Measurements from ENCODE around the gene ENAH. TPM values are rescaled to one million over a fixed set of nuclear protein-coding genes. Genes with fewer than 3 reads are reported as not detected.
"Not testable (repeated sequence)": the region's sequence is repeated elsewhere in the genome, so short reads cannot be mapped to it uniquely, and the experiment has no call there.

ENAH gene
- polyA plus RNA-seq, 1 donor (not counting 4 experiments of a cell fraction or from before 2014, with no cell fraction given): 61.0 TPM

DNA sequence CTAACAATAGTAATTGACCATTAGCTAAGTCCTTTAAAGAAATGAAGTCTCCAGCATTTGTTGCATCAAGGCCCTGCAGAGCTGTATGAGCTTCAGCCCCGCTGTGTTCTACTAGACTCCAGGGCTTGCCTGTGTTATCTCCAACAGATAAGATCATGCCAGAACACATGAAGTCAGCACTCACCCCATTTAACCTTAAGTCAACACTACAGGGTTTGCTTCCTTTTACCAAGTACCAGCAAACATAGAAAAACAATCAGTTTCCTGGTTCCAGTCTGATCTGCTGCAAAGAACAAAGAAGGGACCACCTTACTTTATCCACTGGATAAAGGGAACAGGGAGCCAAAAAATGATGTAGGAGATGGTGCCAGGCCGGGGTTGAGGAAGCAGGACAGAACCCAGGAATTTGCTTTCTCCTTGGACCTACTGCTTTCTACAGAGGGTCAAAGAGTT lies 41.3 kb upstream of the ENAH start:
- FAIRE-seq: no peak
- H4K20me1 ChIP-seq (ENCODE audit: control insufficient read depth, extremely low read depth, insufficient read depth, low read length): no peaks in the 10 kb centered on the region

DNA sequence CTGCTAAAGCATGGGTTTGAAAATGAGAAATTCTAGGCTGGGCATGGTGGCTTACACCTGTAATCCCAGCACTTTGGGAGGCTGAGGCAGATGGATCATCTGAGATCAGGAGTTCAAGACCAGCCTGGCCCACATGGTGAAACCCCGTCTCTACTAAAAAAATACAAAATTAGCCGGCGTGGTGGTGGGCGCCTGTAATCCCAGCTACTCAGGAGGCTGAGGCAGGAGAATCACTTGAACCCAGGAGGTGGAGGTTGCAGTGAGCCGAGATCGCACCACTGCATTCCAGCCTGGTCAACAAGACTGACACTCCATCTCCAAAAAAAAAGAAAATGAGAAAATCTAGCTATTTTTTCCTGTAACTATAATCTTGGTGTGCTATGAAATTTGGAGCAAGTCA lies 40.8 kb upstream of the ENAH start:
- DNase-seq (ENCODE audit: low read depth, low spot score); H4K20me1 ChIP-seq (ENCODE audit: control insufficient read depth, extremely low read depth, insufficient read depth, low read length); H3K9me1 ChIP-seq (ENCODE audit: control insufficient read depth, extremely low read depth, insufficient read depth, low read length); H3K79me2 ChIP-seq (ENCODE audit: control insufficient read depth, insufficient read depth, low read length); H3K27ac ChIP-seq (ENCODE audit: control insufficient read depth, insufficient read depth, low read length); H3K9ac ChIP-seq (ENCODE audit: control insufficient read depth, extremely low read depth, insufficient read depth, low read length); H2AFZ ChIP-seq (ENCODE audit: control insufficient read depth, low read length); H3K27me3 ChIP-seq (ENCODE audit: control insufficient read depth, extremely low read depth, insufficient read depth, low read length); H3K4me2 ChIP-seq (ENCODE audit: control insufficient read depth, extremely low read depth, insufficient read depth, low read depth, low read length); dilution Hi-C loops (cut with MboI; ENCODE audit: extremely low pct_ligation_motif_present, low sequenced_read_pairs); H3K36me3 ChIP-seq (ENCODE audit: control insufficient read depth in 2 of 2, extremely low read depth in 1 of 2, insufficient read depth in 2 of 2, low read length in 2 of 2); H3K4me3 ChIP-seq (ENCODE audit: control insufficient read depth in 2 of 3, extremely low read depth in 1 of 3, insufficient read depth in 2 of 3, low read depth in 1 of 3, low read length in 3 of 3); H3K4me1 ChIP-seq (ENCODE audit: control insufficient read depth, extremely low read depth, insufficient read depth, low read length); FAIRE-seq; H3K9me3 ChIP-seq (ENCODE audit: control insufficient read depth, low read depth, low read length): not testable (repeated sequence)

More for the DNA sequence above, 41.3 kb upstream of the ENAH start:
- Histone ChIP-seq H3K9me3 (ENCODE audit: control insufficient read depth, low read depth, low read length) (no peaks in the 10 kb centered on the region), H3K9ac (ENCODE audit: control insufficient read depth, extremely low read depth, insufficient read depth, low read length) (no peak overlapping the region), H3K4me2 (ENCODE audit: control insufficient read depth, extremely low read depth, insufficient read depth, low read depth, low read length) (no peak overlapping the region), H3K79me2 (ENCODE audit: control insufficient read depth, insufficient read depth, low read length) (no peaks in the 10 kb centered on the region), H3K27ac (ENCODE audit: control insufficient read depth, insufficient read depth, low read length) (no peak overlapping the region), H3K27me3 (ENCODE audit: control insufficient read depth, extremely low read depth, insufficient read depth, low read length) (no peaks in the 10 kb centered on the region), H3K4me3 (ENCODE audit: control insufficient read depth in 2 of 3, extremely low read depth in 1 of 3, insufficient read depth in 2 of 3, low read depth in 1 of 3, low read length in 3 of 3) (no peak overlapping the region), H3K36me3 (ENCODE audit: control insufficient read depth in 2 of 2, extremely low read depth in 1 of 2, insufficient read depth in 2 of 2, low read length in 2 of 2) (no peaks in the 10 kb centered on the region), H3K4me1 (ENCODE audit: control insufficient read depth, extremely low read depth, insufficient read depth, low read length) (peaks cover 10% of the 10 kb centered on the region), H3K9me1 (ENCODE audit: control insufficient read depth, extremely low read depth, insufficient read depth, low read length) (no peaks in the 10 kb centered on the region), H2AFZ (ENCODE audit: control insufficient read depth, low read length) (no peak overlapping the region)
- dilution Hi-C loops (cut with MboI; ENCODE audit: extremely low pct_ligation_motif_present, low sequenced_read_pairs): no loop called here
- no peak for TF ChIP-seq EZH2 (IDR thresholded peaks at IDR 0.05; ENCODE audit: low read length)
- TF ChIP-seq, protein P1, sequence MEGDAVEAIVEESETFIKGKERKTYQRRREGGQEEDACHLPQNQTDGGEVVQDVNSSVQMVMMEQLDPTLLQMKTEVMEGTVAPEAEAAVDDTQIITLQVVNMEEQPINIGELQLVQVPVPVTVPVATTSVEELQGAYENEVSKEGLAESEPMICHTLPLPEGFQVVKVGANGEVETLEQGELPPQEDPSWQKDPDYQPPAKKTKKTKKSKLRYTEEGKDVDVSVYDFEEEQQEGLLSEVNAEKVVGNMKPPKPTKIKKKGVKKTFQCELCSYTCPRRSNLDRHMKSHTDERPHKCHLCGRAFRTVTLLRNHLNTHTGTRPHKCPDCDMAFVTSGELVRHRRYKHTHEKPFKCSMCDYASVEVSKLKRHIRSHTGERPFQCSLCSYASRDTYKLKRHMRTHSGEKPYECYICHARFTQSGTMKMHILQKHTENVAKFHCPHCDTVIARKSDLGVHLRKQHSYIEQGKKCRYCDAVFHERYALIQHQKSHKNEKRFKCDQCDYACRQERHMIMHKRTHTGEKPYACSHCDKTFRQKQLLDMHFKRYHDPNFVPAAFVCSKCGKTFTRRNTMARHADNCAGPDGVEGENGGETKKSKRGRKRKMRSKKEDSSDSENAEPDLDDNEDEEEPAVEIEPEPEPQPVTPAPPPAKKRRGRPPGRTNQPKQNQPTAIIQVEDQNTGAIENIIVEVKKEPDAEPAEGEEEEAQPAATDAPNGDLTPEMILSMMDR (optimal IDR thresholded peaks at IDR 0.05 in 1 of 3, IDR thresholded peaks at IDR 0.05 in 1 of 3, conservative IDR thresholded peaks at IDR 0.05 in 1 of 3; ENCODE audit: extremely low read depth in 1 of 3, insufficient read depth in 2 of 3, low read length in 3 of 3): no peak
- no peak for DNase-seq (ENCODE audit: low read depth, low spot score)

GRCh38 chr1:225693085-225693696 lies 40.3 kb upstream of the ENAH start:
- dilution Hi-C loops (cut with MboI; ENCODE audit: extremely low pct_ligation_motif_present, low sequenced_read_pairs): no loop called here
- H3K27ac ChIP-seq (ENCODE audit: control insufficient read depth, insufficient read depth, low read length): no peak overlapping the region
- DNase-seq (ENCODE audit: low read depth, low spot score) (no peak), FAIRE-seq (no peak)
- no peaks in the 10 kb centered on the region for H3K27me3 ChIP-seq (ENCODE audit: control insufficient read depth, extremely low read depth, insufficient read depth, low read length)
- TF ChIP-seq, protein P1 (optimal IDR thresholded peaks at IDR 0.05 in 1 of 3, IDR thresholded peaks at IDR 0.05 in 1 of 3, conservative IDR thresholded peaks at IDR 0.05 in 1 of 3; ENCODE audit: extremely low read depth in 1 of 3, insufficient read depth in 2 of 3, low read length in 3 of 3): no peak
- TF ChIP-seq EZH2 (IDR thresholded peaks at IDR 0.05; ENCODE audit: low read length): no peak
- H3K9ac ChIP-seq (ENCODE audit: control insufficient read depth, extremely low read depth, insufficient read depth, low read length): no peak overlapping the region
- H3K4me1 ChIP-seq (ENCODE audit: control insufficient read depth, extremely low read depth, insufficient read depth, low read length): peaks cover 10% of the 10 kb centered on the region
- no peak overlapping the region for H2AFZ ChIP-seq (ENCODE audit: control insufficient read depth, low read length)
- H3K9me1 ChIP-seq (ENCODE audit: control insufficient read depth, extremely low read depth, insufficient read depth, low read length): no peaks in the 10 kb centered on the region
- H3K9me3 ChIP-seq (ENCODE audit: control insufficient read depth, low read depth, low read length): no peaks in the 10 kb centered on the region
- no peaks in the 10 kb centered on the region for H3K79me2 ChIP-seq (ENCODE audit: control insufficient read depth, insufficient read depth, low read length)
- no peak overlapping the region for H3K4me3 ChIP-seq (ENCODE audit: control insufficient read depth in 2 of 3, extremely low read depth in 1 of 3, insufficient read depth in 2 of 3, low read depth in 1 of 3, low read length in 3 of 3)
- no peak overlapping the region for H3K4me2 ChIP-seq (ENCODE audit: control insufficient read depth, extremely low read depth, insufficient read depth, low read depth, low read length)
- H3K36me3 ChIP-seq (ENCODE audit: control insufficient read depth in 2 of 2, extremely low read depth in 1 of 2, insufficient read depth in 2 of 2, low read length in 2 of 2): no peaks in the 10 kb centered on the region
- H4K20me1 ChIP-seq (ENCODE audit: control insufficient read depth, extremely low read depth, insufficient read depth, low read length): no peaks in the 10 kb centered on the region
